HL-60 (cell line): ENCODE results near the gene TSC22D2.

Experiments used
- GABPA ChIP-seq: IDR thresholded peaks from 2 replicates; pipeline ENCODE4 v1.6.1; 2012; ENCODE audit warnings: low read depth
- TF ChIP-seq, protein P1 (sequence below): IDR thresholded peaks from one replicate; pipeline ENCODE4 v1.5.1; 2011; ENCODE audit warnings: low read length, control low read depth, inconsistent platforms; ENCODE audit not compliant: insufficient read depth
- TF ChIP-seq, protein P2 (sequence below): IDR thresholded peaks from 2 replicates; pipeline ENCODE4 v1.6.1; 2012; ENCODE audit warnings: low read depth; ENCODE audit not compliant: insufficient replicate concordance

DNA sequence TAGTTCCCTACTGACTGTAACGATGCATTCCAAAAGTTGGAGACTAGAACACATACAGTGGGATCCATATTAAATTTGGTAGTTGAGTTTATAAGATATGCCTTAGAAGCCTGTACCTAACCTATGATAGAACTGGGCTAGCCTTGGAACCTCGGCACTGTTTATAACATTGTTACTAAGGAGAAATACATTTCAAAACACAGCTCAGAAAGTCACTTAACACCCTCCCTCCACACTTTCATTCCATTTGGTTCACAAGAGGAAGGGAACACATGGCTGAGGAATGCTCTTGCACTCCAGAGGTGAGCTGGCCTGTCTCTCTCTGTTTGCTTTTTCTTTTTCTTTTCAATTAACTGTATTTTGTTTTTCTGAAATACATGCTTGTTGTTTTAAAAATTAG, 48.7 kb upstream of the TSC22D2 start:
- TF ChIP-seq, protein P1, sequence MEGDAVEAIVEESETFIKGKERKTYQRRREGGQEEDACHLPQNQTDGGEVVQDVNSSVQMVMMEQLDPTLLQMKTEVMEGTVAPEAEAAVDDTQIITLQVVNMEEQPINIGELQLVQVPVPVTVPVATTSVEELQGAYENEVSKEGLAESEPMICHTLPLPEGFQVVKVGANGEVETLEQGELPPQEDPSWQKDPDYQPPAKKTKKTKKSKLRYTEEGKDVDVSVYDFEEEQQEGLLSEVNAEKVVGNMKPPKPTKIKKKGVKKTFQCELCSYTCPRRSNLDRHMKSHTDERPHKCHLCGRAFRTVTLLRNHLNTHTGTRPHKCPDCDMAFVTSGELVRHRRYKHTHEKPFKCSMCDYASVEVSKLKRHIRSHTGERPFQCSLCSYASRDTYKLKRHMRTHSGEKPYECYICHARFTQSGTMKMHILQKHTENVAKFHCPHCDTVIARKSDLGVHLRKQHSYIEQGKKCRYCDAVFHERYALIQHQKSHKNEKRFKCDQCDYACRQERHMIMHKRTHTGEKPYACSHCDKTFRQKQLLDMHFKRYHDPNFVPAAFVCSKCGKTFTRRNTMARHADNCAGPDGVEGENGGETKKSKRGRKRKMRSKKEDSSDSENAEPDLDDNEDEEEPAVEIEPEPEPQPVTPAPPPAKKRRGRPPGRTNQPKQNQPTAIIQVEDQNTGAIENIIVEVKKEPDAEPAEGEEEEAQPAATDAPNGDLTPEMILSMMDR = no peak
- TF ChIP-seq GABPA = no peak
- TF ChIP-seq, protein P2, sequence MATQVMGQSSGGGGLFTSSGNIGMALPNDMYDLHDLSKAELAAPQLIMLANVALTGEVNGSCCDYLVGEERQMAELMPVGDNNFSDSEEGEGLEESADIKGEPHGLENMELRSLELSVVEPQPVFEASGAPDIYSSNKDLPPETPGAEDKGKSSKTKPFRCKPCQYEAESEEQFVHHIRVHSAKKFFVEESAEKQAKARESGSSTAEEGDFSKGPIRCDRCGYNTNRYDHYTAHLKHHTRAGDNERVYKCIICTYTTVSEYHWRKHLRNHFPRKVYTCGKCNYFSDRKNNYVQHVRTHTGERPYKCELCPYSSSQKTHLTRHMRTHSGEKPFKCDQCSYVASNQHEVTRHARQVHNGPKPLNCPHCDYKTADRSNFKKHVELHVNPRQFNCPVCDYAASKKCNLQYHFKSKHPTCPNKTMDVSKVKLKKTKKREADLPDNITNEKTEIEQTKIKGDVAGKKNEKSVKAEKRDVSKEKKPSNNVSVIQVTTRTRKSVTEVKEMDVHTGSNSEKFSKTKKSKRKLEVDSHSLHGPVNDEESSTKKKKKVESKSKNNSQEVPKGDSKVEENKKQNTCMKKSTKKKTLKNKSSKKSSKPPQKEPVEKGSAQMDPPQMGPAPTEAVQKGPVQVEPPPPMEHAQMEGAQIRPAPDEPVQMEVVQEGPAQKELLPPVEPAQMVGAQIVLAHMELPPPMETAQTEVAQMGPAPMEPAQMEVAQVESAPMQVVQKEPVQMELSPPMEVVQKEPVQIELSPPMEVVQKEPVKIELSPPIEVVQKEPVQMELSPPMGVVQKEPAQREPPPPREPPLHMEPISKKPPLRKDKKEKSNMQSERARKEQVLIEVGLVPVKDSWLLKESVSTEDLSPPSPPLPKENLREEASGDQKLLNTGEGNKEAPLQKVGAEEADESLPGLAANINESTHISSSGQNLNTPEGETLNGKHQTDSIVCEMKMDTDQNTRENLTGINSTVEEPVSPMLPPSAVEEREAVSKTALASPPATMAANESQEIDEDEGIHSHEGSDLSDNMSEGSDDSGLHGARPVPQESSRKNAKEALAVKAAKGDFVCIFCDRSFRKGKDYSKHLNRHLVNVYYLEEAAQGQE = no peak
